ENCODE data around the gene GANAB.
"Not testable (repeated sequence)": the region's sequence is repeated elsewhere in the genome, so short reads cannot be mapped to it uniquely, and the experiment has no call there.

Gene GANAB

GRCh38 chr11:62665599-62666258 is 19.3 kb upstream of the GANAB start:
- TF ChIP-seq, protein P1, sequence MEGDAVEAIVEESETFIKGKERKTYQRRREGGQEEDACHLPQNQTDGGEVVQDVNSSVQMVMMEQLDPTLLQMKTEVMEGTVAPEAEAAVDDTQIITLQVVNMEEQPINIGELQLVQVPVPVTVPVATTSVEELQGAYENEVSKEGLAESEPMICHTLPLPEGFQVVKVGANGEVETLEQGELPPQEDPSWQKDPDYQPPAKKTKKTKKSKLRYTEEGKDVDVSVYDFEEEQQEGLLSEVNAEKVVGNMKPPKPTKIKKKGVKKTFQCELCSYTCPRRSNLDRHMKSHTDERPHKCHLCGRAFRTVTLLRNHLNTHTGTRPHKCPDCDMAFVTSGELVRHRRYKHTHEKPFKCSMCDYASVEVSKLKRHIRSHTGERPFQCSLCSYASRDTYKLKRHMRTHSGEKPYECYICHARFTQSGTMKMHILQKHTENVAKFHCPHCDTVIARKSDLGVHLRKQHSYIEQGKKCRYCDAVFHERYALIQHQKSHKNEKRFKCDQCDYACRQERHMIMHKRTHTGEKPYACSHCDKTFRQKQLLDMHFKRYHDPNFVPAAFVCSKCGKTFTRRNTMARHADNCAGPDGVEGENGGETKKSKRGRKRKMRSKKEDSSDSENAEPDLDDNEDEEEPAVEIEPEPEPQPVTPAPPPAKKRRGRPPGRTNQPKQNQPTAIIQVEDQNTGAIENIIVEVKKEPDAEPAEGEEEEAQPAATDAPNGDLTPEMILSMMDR (IDR thresholded peaks at IDR 0.05; ENCODE audit: insufficient read depth, missing control alignments): no peak
- DNase-seq (ENCODE audit: insufficient read length, low spot score) (no peak), FAIRE-seq (no peak)

- DNase-seq (ENCODE audit: insufficient read length, low spot score) (peak; percentile 91), FAIRE-seq (no peak)
- TF ChIP-seq, protein P1 (IDR thresholded peaks at IDR 0.05; ENCODE audit: insufficient read depth, missing control alignments): no peak
Measured at GRCh38 chr11:62665075-62665598, 18.7 kb upstream of the GANAB start, which contains the start of the genes C11orf98 and CSKMT. Gene C11orf98 (minus strand): TSS chr11:62665210. CDS start chr11:62665169, 41 bp downstream. Gene CSKMT (plus strand): TSS chr11:62665312. CDS start chr11:62665880, 568 bp downstream.

DNA sequence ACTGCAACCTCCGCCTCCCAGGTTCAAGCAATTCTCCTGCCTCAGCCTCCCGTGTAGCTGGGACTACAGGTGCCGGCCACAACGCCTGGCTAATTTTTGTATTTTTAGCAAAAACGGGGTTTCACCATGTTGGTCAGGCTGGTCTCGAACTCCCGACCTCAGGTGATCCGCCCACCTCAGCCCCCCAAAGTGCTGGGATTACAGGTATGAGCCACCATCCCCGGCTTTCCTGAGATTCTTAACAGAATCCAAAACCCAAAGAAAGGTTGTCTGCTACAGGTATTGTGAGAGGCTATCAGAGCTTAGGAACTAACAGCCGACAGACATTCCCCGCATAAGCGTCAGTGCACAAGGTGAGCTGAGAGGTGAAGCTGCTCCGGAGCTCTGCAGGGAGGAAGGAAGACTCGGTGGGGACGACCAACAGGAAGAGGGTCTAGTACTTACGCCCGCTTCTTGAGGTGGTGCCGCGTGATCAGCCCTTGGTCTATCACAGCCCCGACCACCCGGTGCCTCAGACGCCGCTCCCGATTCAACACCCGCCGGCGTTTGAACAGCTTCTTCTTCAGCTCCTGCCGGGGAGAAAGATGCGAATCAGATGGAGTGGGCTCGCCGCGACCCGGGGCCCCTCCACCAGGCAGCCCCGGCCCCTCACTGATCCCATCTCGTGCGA is 18.1 kb upstream of the GANAB start:
- TF ChIP-seq, protein P1 (IDR thresholded peaks at IDR 0.05; ENCODE audit: insufficient read depth, missing control alignments): no peak
- DNase-seq (ENCODE audit: insufficient read length, low spot score) (no peak), FAIRE-seq (no peak)

GRCh38 chr11:62656796-62657429 is 10.5 kb upstream of the GANAB start:
- FAIRE-seq (no peak), DNase-seq (ENCODE audit: insufficient read length, low spot score) (no peak)
- TF ChIP-seq, protein P1 (IDR thresholded peaks at IDR 0.05; ENCODE audit: insufficient read depth, missing control alignments): no peak

- no peak for DNase-seq (ENCODE audit: insufficient read length, low spot score)
- no peak for FAIRE-seq
- TF ChIP-seq, protein P1 (IDR thresholded peaks at IDR 0.05; ENCODE audit: insufficient read depth, missing control alignments): no peak
Measured at GRCh38 chr11:62654297-62654696, 7.9 kb upstream of the GANAB start.

- DNase-seq (ENCODE audit: insufficient read length, low spot score): no peak
- FAIRE-seq: no peak
- TF ChIP-seq, protein P1 (IDR thresholded peaks at IDR 0.05; ENCODE audit: insufficient read depth, missing control alignments): no peak
Measured at GRCh38 chr11:62652161-62653006, 6.0 kb upstream of the GANAB start.

DNA sequence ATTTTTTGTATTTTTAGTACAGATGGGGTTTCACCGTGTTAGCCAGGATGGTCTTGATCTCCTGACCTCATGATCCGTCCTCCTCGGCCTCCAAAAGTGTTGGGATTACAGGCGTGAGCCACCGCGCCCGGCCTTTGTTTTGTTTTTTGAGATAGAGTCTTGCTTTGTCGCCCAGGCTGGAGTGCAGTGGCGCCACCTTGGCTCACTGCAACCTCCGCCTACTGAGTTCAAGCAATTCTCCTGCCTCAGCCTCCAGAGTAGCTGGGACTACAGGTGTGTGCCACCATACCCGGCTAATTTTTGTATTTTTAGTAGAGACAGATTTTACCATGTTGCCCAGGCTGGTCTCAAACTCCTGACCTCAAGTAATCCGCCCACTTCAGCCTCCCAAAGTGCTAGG is 3.9 kb upstream of the GANAB start:
- not testable (repeated sequence) for FAIRE-seq

More for the DNA sequence above, 3.9 kb upstream of the GANAB start:
- DNase-seq (ENCODE audit: insufficient read length, low spot score): not testable (repeated sequence)
